H1 (cell line): Measurements from ENCODE around the gene DLX4. TPM values are rescaled to one million over a fixed set of nuclear protein-coding genes. Genes with fewer than 3 reads are reported as not detected.

Experiments
- ATF2 ChIP-seq: IDR thresholded peaks from 2 replicates; pipeline ENCODE4 v1.6.1; 2012; ENCODE audit warnings: low read length, inconsistent platforms
- CREB1 ChIP-seq: IDR thresholded peaks from 2 replicates; pipeline ENCODE4 v1.6.1; 2012; ENCODE audit warnings: inconsistent platforms
- polyA plus RNA-seq, 7 experiments: library from polyadenylated mRNA; depleted of rRNA in 3 of 7; stranded (reverse) in 5 of 7; unstranded in 2 of 7; fragments of >200 nt in 5 of 7; fragments of 200-250 nt in 2 of 7; gene quantifications; 1 replicate in 5 of 7; 2 replicates in 1 of 7; 4 replicates in 1 of 7; pipeline versions ENCODE4 v1.2.1 to v1.2.3, GENCODE V29; 2011 to 2013; ENCODE audit warnings: missing spikeins in 2 of 7, mixed read lengths in 2 of 7
- total RNA-seq: library from RNA; stranded (reverse); fragmentation: NEBNext Ultra II Directional; extraction: Animal tissue kit (Norgen Biotek cat#: 25700); gene quantifications from 2 replicates; pipeline ENCODE4 v1.2.1, GENCODE V29; 2021

The DLX4 gene
- total and polyA plus RNA-seq, 2 of the 8 experiments (the other 6 are each of a cell fraction or from before 2014, with no cell fraction given), result 0.67 to 0.80 TPM

DNA sequence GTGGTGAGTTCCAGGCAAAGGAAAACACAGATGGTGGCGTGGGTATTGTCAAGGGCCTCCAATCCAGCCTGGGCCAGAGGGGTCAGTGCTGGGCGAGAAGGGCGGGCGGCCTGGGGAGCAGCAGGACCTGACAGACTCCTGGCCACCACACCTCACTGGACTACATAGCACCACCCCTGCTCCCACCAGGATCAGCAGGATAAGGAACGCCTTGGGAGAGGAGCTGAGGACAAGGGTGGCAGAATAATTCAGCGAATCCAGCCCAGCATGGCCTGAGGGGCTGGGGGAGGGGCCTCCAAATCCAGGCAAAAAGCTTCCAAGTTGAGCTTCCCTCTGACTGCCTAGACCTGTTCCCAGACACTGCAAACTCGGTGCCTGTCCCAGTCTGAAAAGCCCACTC is 6.5 kb downstream of the DLX4 start (continued):
- TF ChIP-seq ATF2 (no peak), CREB1 (no peak)
